K562 (cell line): Measurements from ENCODE around the gene YAP1. TPM values are rescaled to one million over a fixed set of nuclear protein-coding genes. Genes with fewer than 3 reads are reported as not detected.

ENCODE experiments used
- ATAC-seq: fragments of 200-7000 bp; cut with Tn5 transposase; 3 replicates; pipeline ENCODE4 v1.9.1; 2020; ENCODE audit warnings: moderate library complexity
- BruUV-seq: library from RNA; stranded (reverse); fragments of 400-500 nt; replicated peaks from 2 replicates; lab custom pipeline; 2021; lab: Mats Ljungman, UMichigan
- CTCF ChIA-PET: fragments of 300-600 bp; formaldehyde crosslinking; extraction: SDS; loops from one replicate; lab custom pipeline; 2021; ENCODE audit warnings: low intra/inter-chr PET ratio; lab: Yijun Ruan, JAX
- POLR2A ChIA-PET: fragments of 300-600, 350-650 bp; sonication (Branson Sonifier 250); formaldehyde crosslinking; extraction: SDS; loops from one replicate; lab custom pipeline; 2021; ENCODE audit warnings: antibody characterized with exemption, inconsistent platforms; lab: Yijun Ruan, JAX
- DNase-seq, 4 experiments: peaks; one replicate each; pipeline versions ENCODE4 v3.0.0 to v3.0.0-alpha.2; 2011 to 2018; ENCODE audit warnings: low spot score in 3 of 4, mixed read lengths in 3 of 4; ENCODE audit errors: extremely low read depth in 1 of 4
- FAIRE-seq: peaks from 2 replicates; lab custom pipeline; 2011; peaks lifted over from hg19 to GRCh38; lab: Jason Lieb, UNC
- H2AFZ ChIP-seq: 2 replicates; pipeline ENCODE4 v1.6.0; 2011; ENCODE audit warnings: low read depth, low read length, control low read depth, inconsistent platforms
- H3K27ac ChIP-seq: fragments of 200-600 bp; 3 replicates; pipeline ENCODE4 v1.8.0; 2011; ENCODE audit warnings: low read depth, mild to moderate bottlenecking, control low read depth, inconsistent platforms, low read length, moderate library complexity, mixed read lengths; ENCODE audit errors: extremely low read depth
- H3K27me3 ChIP-seq, 2 experiments: fragments of 300-600 bp in 1 of 2; 2 replicates in 1 of 2; 3 replicates in 1 of 2; pipeline versions ENCODE4 v1.6.0 to v1.8.0; 2011; ENCODE audit warnings: inconsistent platforms in 2 of 2, low read length in 2 of 2, mild to moderate bottlenecking in 1 of 2, mixed read lengths in 1 of 2, moderate library complexity in 1 of 2; ENCODE audit not compliant: control insufficient read depth in 2 of 2, insufficient read depth in 2 of 2
- H3K36me3 ChIP-seq: fragments of 300-600 bp; 3 replicates; pipeline ENCODE4 v1.8.0; 2011; ENCODE audit warnings: mild to moderate bottlenecking, low read length, inconsistent platforms; ENCODE audit not compliant: control insufficient read depth, insufficient read depth
- H3K4me1 ChIP-seq, 2 experiments: fragments of 200-600 bp in 1 of 2; replicated peaks in 1 of 2; 2 replicates in 1 of 2; 3 replicates in 1 of 2; pipeline versions ENCODE4 v1.5.1 to v1.8.0; 2011; ENCODE audit warnings: inconsistent platforms in 2 of 2, low read length in 2 of 2, mild to moderate bottlenecking in 1 of 2, mixed read lengths in 1 of 2, moderate library complexity in 1 of 2; ENCODE audit not compliant: control insufficient read depth in 2 of 2, insufficient read depth in 2 of 2
- H3K4me2 ChIP-seq: 2 replicates; pipeline ENCODE4 v1.6.1; 2011; ENCODE audit warnings: low read length, control low read depth, inconsistent platforms, mixed read lengths; ENCODE audit not compliant: insufficient read depth
- H3K4me3 ChIP-seq: fragments of 200-600 bp; sonication (generic), shearing (Covaris generic); 2 replicates; pipeline ENCODE4 v1.5.1; 2016; ENCODE audit warnings: control low read depth, inconsistent platforms
- H3K79me2 ChIP-seq: fragments of 200-600 bp; 3 replicates; pipeline ENCODE4 v1.8.0; 2011; ENCODE audit warnings: low read length, inconsistent platforms; ENCODE audit not compliant: control insufficient read depth, insufficient read depth
- H3K9ac ChIP-seq, 2 experiments: 2 replicates each; pipeline versions ENCODE4 v1.6.0 to v1.6.1; 2011; ENCODE audit warnings: low read depth in 2 of 2, low read length in 2 of 2, control low read depth in 1 of 2, inconsistent platforms in 1 of 2, mild to moderate bottlenecking in 1 of 2, mixed read lengths in 1 of 2; ENCODE audit not compliant: insufficient read depth in 1 of 2
- H3K9me1 ChIP-seq: one replicate; pipeline ENCODE4 v1.6.0; 2011; ENCODE audit warnings: inconsistent platforms, mild to moderate bottlenecking, low read length, moderate library complexity; ENCODE audit not compliant: control insufficient read depth, insufficient read depth
- H3K9me3 ChIP-seq: replicated peaks from 2 replicates; pipeline ENCODE4 v1.5.1; 2011; ENCODE audit warnings: low read depth, low read length, inconsistent platforms; ENCODE audit not compliant: control insufficient read depth, insufficient read depth
- H4K20me1 ChIP-seq: replicated peaks from 2 replicates; pipeline ENCODE4 v1.6.1; 2011; ENCODE audit warnings: low read length, inconsistent platforms, mixed read lengths; ENCODE audit not compliant: control insufficient read depth, insufficient read depth
- ARHGAP35 ChIP-seq: fragments of 450-650 bp; IDR thresholded peaks from 2 replicates; pipeline ENCODE4 v1.6.1; 2018; ENCODE audit not compliant: partially characterized antibody
- C11orf30 ChIP-seq: fragments of 450-650 bp; IDR thresholded peaks from 2 replicates; pipeline ENCODE4 v1.6.1; 2016; ENCODE audit warnings: low read depth, mild to moderate bottlenecking
- CSDE1 ChIP-seq, 2 experiments: fragments of 450-650 bp; IDR thresholded peaks; 2 replicates each; pipeline ENCODE4 v1.6.1; 2016; ENCODE audit warnings: mild to moderate bottlenecking in 1 of 2
- ELF1 ChIP-seq: fragments of 200-800 bp; sonication (Bioruptor generic); IDR thresholded peaks from 2 replicates; pipeline ENCODE4 v1.6.1; 2016; ENCODE audit warnings: missing genetic modification characterization, missing compliant biosample characterization
- ETV1 ChIP-seq: fragments of 450-650 bp; conservative IDR thresholded peaks from 2 replicates; pipeline ENCODE4 v1.6.1; 2016; ENCODE audit warnings: missing genetic modification characterization, control low read depth, low read depth, missing compliant biosample characterization
- GTF2E2 ChIP-seq: fragments of 200-800 bp; sonication (Bioruptor generic); IDR thresholded peaks from 2 replicates; pipeline ENCODE4 v1.6.1; 2016; ENCODE audit warnings: missing genetic modification characterization, missing compliant biosample characterization
- HDAC1 ChIP-seq, 2 experiments: fragments of 450-650 bp; IDR thresholded peaks; 2 replicates each; pipeline ENCODE4 v1.6.1; 2016 to 2017; ENCODE audit warnings: inconsistent platforms in 1 of 2, mild to moderate bottlenecking in 1 of 2, moderate library complexity in 1 of 2
- HDAC8 ChIP-seq: fragments of 450-650 bp; IDR thresholded peaks from 2 replicates; pipeline ENCODE4 v1.6.1; 2016; ENCODE audit warnings: mild to moderate bottlenecking, missing genetic modification characterization, moderate library complexity, missing compliant biosample characterization
- KDM4B ChIP-seq, 2 experiments: fragments of 450-650 bp in 1 of 2; sonication (generic) in 1 of 2; IDR thresholded peaks; 2 replicates each; pipeline ENCODE4 v1.6.1; 2016 to 2017; ENCODE audit warnings: borderline replicate concordance in 2 of 2, antibody characterized with exemption in 1 of 2, low read depth in 1 of 2, mild to moderate bottlenecking in 1 of 2
- MAFG ChIP-seq: fragments of 450-650 bp; conservative IDR thresholded peaks from 2 replicates; pipeline ENCODE4 v1.6.1; 2016; ENCODE audit warnings: missing genetic modification characterization, missing compliant biosample characterization
- MBD1 ChIP-seq: fragments of 250-450 bp; sonication (Bioruptor Pico); IDR thresholded peaks from 2 replicates; pipeline ENCODE4 v1.8.0; 2022; ENCODE audit warnings: inconsistent platforms
- NCOA1 ChIP-seq: fragments of 450-650 bp; IDR thresholded peaks from 2 replicates; pipeline ENCODE4 v1.6.1; 2016; ENCODE audit warnings: low read depth
- PHF20 ChIP-seq: fragments of 450-650 bp; IDR thresholded peaks from 2 replicates; pipeline ENCODE4 v1.6.1; 2018; ENCODE audit not compliant: partially characterized antibody
- SMARCA4 ChIP-seq: fragments of 450-650 bp; IDR thresholded peaks from 2 replicates; pipeline ENCODE4 v1.6.1; 2016
- SP1 ChIP-seq: sonication (generic); formaldehyde crosslinking; IDR thresholded peaks from 2 replicates; pipeline ENCODE4 v1.8.1; 2022; ENCODE audit warnings: mild to moderate bottlenecking, missing genetic modification reagents
- THRAP3 ChIP-seq: fragments of 450-650 bp; IDR thresholded peaks from 2 replicates; pipeline ENCODE4 v1.6.1; 2016; ENCODE audit warnings: mild to moderate bottlenecking, inconsistent platforms, borderline replicate concordance
- ZNF239 ChIP-seq: fragments of 250-450 bp; sonication (Bioruptor Pico); IDR thresholded peaks from 2 replicates; pipeline ENCODE4 v1.4.0; 2020; ENCODE audit warnings: mild to moderate bottlenecking
- ZNF316 ChIP-seq: fragments of 450-650 bp; IDR thresholded peaks from 2 replicates; pipeline ENCODE4 v1.6.1; 2016
- ZNF507 ChIP-seq: conservative IDR thresholded peaks from 2 replicates; pipeline ENCODE4 v1.6.1; 2017; ENCODE audit warnings: missing genetic modification characterization, missing compliant biosample characterization
- ZNF584 ChIP-seq: fragments of 200-800 bp; sonication (Bioruptor generic); IDR thresholded peaks from 2 replicates; pipeline ENCODE4 v1.6.1; 2016; ENCODE audit warnings: low read depth, mild to moderate bottlenecking, missing genetic modification characterization, missing compliant biosample characterization
- ZNF764 ChIP-seq: fragments of 250-450 bp; sonication (Bioruptor Pico); IDR thresholded peaks from 2 replicates; pipeline ENCODE4 v1.4.0; 2020; ENCODE audit warnings: low read depth, mild to moderate bottlenecking, moderate library complexity
- WGBS: fragments of 100-300 bp; shearing (Covaris generic); methylation state at CpG from one replicate; pipeline ENCODE4 v1.1.6; 2016; ENCODE audit warnings: low coverage, mixed read lengths; ENCODE audit not compliant: insufficient coverage; ENCODE audit errors: missing lambda C conversion rate; 5-methylcytosine and 5-hydroxymethylcytosine counted together
- in situ Hi-C: fragments of 300-500 bp; cut with MboI; formaldehyde crosslinking; loops from 4 replicates; pipeline ENCODE4 v1.15.0; 2018; ENCODE audit warnings: inconsistent platforms, mixed read lengths
- intact Hi-C: fragments of 100-400 bp; cut with micrococcal nuclease; formaldehyde crosslinking; loops from 2 replicates; pipeline ENCODE4 v1.14.2; 2022
- polyA plus RNA-seq, 8 experiments: library from polyadenylated mRNA; depleted of rRNA in 4 of 8; stranded (reverse) in 5 of 8; unstranded in 3 of 8; fragments of >200 nt; fragmentation: Nextera tagmentation in 2 of 8; fragmentation: Illumina TruSeq in 1 of 8; extraction: Ambion mirVana in 2 of 8; extraction: Trizol in 1 of 8; gene quantifications; 2 replicates each; pipeline versions ENCODE4 v1.2.1 to v1.2.3, GENCODE V29; 2011 to 2014; ENCODE audit warnings: inconsistent platforms in 1 of 8, missing spikeins in 1 of 8
- total RNA-seq, 7 experiments: library from RNA; depleted of rRNA in 6 of 7; stranded (reverse); fragments of >200 nt in 6 of 7; fragmentation: Illumina TruSeq in 2 of 7; extraction: Trizol in 2 of 7; gene quantifications; 2 replicates each; pipeline versions ENCODE4 v1.2.1 to v1.2.3, GENCODE V29; 2011 to 2021; ENCODE audit warnings: low replicate concordance in 1 of 7
- TF ChIP-seq, protein P1 (sequence below): sonication (generic); formaldehyde crosslinking; IDR thresholded peaks from 2 replicates; pipeline ENCODE4 v1.8.1; 2022; ENCODE audit warnings: missing genetic modification reagents

Gene YAP1
- total and polyA plus RNA-seq, 9 of the 15 experiments (the other 6 are each of a cell fraction or from before 2014, with no cell fraction given), result 0.18 TPM; not detected in 8

DNA sequence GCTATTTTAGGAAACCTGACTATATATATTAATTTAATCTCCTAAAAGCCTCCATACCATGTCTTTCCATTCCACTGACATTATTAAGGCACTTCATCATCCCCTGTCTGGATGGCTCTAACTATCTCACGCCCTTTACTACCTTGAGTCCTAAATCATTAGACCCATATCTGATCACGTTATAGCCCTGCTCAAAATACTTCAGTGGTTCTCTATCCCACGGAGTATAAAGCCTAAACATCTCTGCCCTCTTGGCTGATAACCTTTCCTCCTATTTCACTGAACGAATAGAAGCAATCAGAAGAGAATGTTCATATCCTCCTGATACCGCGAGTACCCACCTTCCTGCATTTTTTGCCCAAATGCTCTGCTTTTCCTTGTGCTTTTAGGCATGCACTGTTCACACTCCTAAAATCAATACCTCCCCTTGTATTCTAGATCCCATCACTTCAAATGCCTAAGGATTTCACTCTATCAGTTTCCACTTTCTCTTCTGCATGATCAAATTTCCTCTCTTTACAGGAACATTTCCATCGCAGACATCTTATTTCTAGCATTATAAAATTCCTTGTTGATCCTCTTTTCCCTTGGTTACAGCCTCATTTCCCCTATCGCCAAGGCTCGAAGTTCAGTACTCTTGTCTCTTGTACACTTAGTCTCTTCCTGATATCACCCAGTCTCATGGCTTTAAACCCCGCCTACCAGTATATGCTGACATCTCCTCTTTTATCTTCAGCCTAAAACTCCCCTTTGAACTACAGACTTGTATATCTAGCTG, 162.0 kb downstream of the YAP1 start:
- Histone ChIP-seq H3K4me1 (peaks cover 10 to 15% of the 10 kb centered on the region in 2 experiments), H3K36me3 (no peaks in the 10 kb centered on the region), H3K79me2 (no peaks in the 10 kb centered on the region), H3K9me3 (no peaks in the 10 kb centered on the region), H3K27me3 (peaks cover 0 to 6% of the 10 kb centered on the region in 2 experiments; a peak in 4 of 5 replicates), H3K9ac (no peak overlapping the region), H4K20me1 (no peaks in the 10 kb centered on the region), H3K27ac (no peak overlapping the region), H2AFZ (peak overlapping the region; percentile 34; the same call in 1 of the 2 replicates), H3K4me2 (peak overlapping the region; percentile 18; the same call in 1 of the 2 replicates), H3K4me3 (no peak overlapping the region), H3K9me1 (no peaks in the 10 kb centered on the region)
- CTCF ChIA-PET, result no interaction called here
- WGBS, result 7% methylated on average over 10 of the region's 10 CpGs
- intact Hi-C loops, result no loop called here
- FAIRE-seq (no peak), ATAC-seq (no peak), DNase-seq (no peak)
- POLR2A ChIA-PET, result no interaction called here
- BruUV-seq, result no TSS peak
- in situ Hi-C loops, result no loop called here
- TF ChIP-seq ZNF764 (CRISPR knock-in tag), result no peak
- no peak for TF ChIP-seq GTF2E2 (tag)
- TF ChIP-seq ZNF316, result peak; percentile 68
- no peak for TF ChIP-seq ZNF239
- TF ChIP-seq NCOA1, result no peak
- TF ChIP-seq MAFG, result peak; percentile 53; the same call in 1 of the 2 replicates
- no peak for TF ChIP-seq PHF20
- TF ChIP-seq ZNF584 (CRISPR knock-in tag), result no peak
- TF ChIP-seq ZNF507, result no peak
- TF ChIP-seq SMARCA4, result no peak
- no peak for TF ChIP-seq MBD1 (CRISPR knock-in tag)
- TF ChIP-seq THRAP3, result no peak
- TF ChIP-seq ELF1 (tag), result no peak
- TF ChIP-seq, protein P1, sequence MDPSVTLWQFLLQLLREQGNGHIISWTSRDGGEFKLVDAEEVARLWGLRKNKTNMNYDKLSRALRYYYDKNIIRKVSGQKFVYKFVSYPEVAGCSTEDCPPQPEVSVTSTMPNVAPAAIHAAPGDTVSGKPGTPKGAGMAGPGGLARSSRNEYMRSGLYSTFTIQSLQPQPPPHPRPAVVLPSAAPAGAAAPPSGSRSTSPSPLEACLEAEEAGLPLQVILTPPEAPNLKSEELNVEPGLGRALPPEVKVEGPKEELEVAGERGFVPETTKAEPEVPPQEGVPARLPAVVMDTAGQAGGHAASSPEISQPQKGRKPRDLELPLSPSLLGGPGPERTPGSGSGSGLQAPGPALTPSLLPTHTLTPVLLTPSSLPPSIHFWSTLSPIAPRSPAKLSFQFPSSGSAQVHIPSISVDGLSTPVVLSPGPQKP, result no peak
- TF ChIP-seq SP1 (CRISPR knock-in tag), result no peak
- no peak for TF ChIP-seq CSDE1 (IDR thresholded peaks at IDR 0.05)
- no peak for TF ChIP-seq ETV1 (tag)
- peak; percentile 66; the same call in 1 of the 2 replicates for TF ChIP-seq C11orf30
- TF ChIP-seq ARHGAP35, result no peak
- no peak for TF ChIP-seq KDM4B (IDR thresholded peaks at IDR 0.05; ENCODE audit: borderline replicate concordance in 2 of 2, low read depth in 1 of 2)
- TF ChIP-seq HDAC8 (tag), result no peak
- no peak for TF ChIP-seq HDAC1 (IDR thresholded peaks at IDR 0.05)
